Measurements from ENCODE around the gene EPB41L1. TPM values are rescaled to one million over a fixed set of nuclear protein-coding genes. Genes with fewer than 3 reads are reported as not detected.
A peak's percentile ranks its signal among the peaks of the same experiment; 100 is the strongest.

The EPB41L1 gene
- total RNA-seq, 2 donors from 2014 or later = 32.3 to 36.7 TPM

DNA sequence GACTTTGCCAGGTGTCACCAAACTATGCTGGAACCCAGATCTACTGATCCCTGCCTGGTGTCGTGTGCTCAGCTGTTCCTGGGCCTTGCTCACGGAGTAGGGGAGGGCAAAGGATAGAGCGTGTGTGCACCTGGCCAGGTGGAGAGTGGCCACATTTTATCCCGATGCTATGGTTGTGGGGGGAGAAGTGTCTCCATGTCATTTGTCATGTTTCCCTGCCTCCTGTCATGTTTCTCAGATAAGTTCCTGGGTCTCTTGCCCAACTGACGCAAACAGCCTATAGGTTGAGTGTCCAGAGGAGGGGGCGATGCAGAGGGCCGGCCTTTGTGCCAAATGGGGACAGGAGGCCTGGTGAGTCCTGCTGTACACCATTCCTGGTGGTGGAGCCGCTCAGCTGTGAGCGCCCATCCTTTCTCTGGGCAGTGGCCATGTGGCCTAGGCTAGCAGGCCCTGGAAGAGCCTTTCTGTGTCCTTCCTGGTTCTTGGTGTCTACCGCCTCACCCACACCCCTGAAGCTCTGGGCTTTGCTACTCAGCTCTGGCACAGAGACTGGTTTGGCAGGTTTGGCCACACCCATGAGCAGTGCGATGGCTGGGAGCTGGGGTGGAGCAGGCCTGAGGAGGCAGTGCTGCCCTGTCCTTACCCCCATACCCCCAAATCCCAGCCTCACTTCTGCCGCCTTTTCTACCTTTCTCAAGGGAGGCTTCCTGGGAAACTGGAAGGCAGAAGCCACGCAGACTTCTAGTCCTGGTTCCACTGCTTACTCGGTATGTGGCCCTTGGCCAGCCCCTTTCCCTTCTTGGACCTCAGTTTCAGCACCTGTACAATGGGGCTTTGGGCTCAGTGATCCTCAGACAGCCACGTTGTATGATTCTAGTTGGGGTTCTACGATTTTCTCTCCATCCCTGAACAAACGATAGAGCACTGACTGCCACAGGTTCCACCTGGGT, 32.3 kb upstream of the EPB41L1 start:
- no peaks in the 10 kb centered on the region for H3K36me3 Mint-ChIP-seq (ENCODE audit: low read depth)
- Histone ChIP-seq H3K9ac (ENCODE audit: extremely low read depth, low read length, poor library complexity, severe bottlenecking) (no peak overlapping the region), H3K36me3 (ENCODE audit: control insufficient read depth, insufficient read depth, low read length) (no peaks in the 10 kb centered on the region), H3K9me3 (ENCODE audit: control insufficient read depth, low read length) (no peaks in the 10 kb centered on the region), H3K27ac (ENCODE audit: low read depth, low read length) (no peak overlapping the region), H3K4me1 (ENCODE audit: control insufficient read depth, insufficient read depth, low read length) (no peaks in the 10 kb centered on the region), H3K27me3 (ENCODE audit: control insufficient read depth, insufficient read depth, low read length, poor library complexity, severe bottlenecking) (no peaks in the 10 kb centered on the region), H3K4me3 (ENCODE audit: low read length) (no peak overlapping the region)
- H3K9me3 Mint-ChIP-seq = no peaks in the 10 kb centered on the region
- no peak overlapping the region for H3K4me3 Mint-ChIP-seq
- H3K27me3 Mint-ChIP-seq (ENCODE audit: insufficient read depth) = peaks cover 6% of the 10 kb centered on the region
- peak; percentile 59 for DNase-seq
- H3K27ac Mint-ChIP-seq = no peak overlapping the region
- no peaks in the 10 kb centered on the region for H3K4me1 Mint-ChIP-seq
- 93 to 95% methylated on average over 11 to 17 of the region's 17 CpGs for WGBS, 2 experiments (ENCODE audit: insufficient coverage in 1 of 2, insufficient read length in 1 of 2)
- TF ChIP-seq, protein P1, sequence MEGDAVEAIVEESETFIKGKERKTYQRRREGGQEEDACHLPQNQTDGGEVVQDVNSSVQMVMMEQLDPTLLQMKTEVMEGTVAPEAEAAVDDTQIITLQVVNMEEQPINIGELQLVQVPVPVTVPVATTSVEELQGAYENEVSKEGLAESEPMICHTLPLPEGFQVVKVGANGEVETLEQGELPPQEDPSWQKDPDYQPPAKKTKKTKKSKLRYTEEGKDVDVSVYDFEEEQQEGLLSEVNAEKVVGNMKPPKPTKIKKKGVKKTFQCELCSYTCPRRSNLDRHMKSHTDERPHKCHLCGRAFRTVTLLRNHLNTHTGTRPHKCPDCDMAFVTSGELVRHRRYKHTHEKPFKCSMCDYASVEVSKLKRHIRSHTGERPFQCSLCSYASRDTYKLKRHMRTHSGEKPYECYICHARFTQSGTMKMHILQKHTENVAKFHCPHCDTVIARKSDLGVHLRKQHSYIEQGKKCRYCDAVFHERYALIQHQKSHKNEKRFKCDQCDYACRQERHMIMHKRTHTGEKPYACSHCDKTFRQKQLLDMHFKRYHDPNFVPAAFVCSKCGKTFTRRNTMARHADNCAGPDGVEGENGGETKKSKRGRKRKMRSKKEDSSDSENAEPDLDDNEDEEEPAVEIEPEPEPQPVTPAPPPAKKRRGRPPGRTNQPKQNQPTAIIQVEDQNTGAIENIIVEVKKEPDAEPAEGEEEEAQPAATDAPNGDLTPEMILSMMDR (conservative IDR thresholded peaks at IDR 0.05) = no peak

DNA sequence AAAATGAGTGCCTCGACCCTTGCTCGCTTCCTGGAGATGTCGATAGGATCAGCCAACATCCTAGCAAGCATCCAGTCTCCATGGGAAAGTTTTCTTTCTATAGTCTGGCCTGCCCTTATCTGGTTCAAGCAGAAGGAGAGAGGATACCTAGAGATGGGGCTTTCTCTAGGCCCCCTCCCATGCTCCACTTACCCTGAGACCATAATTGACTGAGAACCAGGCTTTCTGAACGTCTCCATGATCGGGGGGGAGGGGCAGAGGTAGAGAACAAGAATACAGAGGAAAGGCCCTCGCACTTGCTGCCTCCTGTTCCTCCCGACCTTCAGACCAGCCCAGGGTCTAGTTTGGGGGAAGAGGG, 31.6 kb upstream of the EPB41L1 start:
- Histone ChIP-seq H3K27ac (ENCODE audit: low read depth, low read length) (no peak overlapping the region), H3K9ac (ENCODE audit: extremely low read depth, low read length, poor library complexity, severe bottlenecking) (no peak overlapping the region), H3K36me3 (ENCODE audit: control insufficient read depth, insufficient read depth, low read length) (no peaks in the 10 kb centered on the region), H3K4me1 (ENCODE audit: control insufficient read depth, insufficient read depth, low read length) (no peaks in the 10 kb centered on the region), H3K4me3 (ENCODE audit: low read length) (no peak overlapping the region), H3K27me3 (ENCODE audit: control insufficient read depth, insufficient read depth, low read length, poor library complexity, severe bottlenecking) (no peaks in the 10 kb centered on the region), H3K9me3 (ENCODE audit: control insufficient read depth, low read length) (no peaks in the 10 kb centered on the region)
- Mint-ChIP-seq H3K4me3 (no peak overlapping the region), H3K27me3 (ENCODE audit: insufficient read depth) (peaks cover 6% of the 10 kb centered on the region), H3K9me3 (no peaks in the 10 kb centered on the region), H3K4me1 (peaks cover 1% of the 10 kb centered on the region), H3K27ac (no peak overlapping the region), H3K36me3 (ENCODE audit: low read depth) (no peaks in the 10 kb centered on the region)
- TF ChIP-seq, protein P1 (conservative IDR thresholded peaks at IDR 0.05) = no peak
- no peak for DNase-seq
- WGBS, 2 experiments (ENCODE audit: insufficient coverage in 1 of 2, insufficient read length in 1 of 2) = 81 to 87% methylated on average over 3 to 7 of the region's 7 CpGs

DNA sequence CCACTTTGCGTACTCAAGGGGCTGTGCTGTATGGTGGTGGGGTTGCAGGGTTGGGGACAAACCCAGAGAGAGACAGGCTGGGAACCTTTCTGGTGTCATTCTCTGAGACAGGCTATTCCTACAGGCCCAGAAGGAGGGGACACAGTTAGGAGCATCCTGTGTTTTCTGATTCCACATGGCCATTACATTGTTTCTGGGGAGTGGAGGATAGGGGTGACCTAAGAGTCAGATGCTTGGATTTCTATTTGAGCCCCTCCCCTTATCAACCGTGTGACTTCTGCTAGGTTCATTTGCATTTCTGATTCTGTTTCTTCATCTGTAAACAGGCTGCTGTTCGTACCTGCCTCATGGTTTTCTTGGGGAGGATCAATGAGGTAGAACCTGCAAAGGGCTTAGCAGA, 29.4 kb upstream of the EPB41L1 start:
- Mint-ChIP-seq H3K9me3 (no peaks in the 10 kb centered on the region), H3K4me3 (no peak overlapping the region), H3K4me1 (peaks cover 1% of the 10 kb centered on the region), H3K27ac (no peak overlapping the region), H3K36me3 (ENCODE audit: low read depth) (no peaks in the 10 kb centered on the region), H3K27me3 (ENCODE audit: insufficient read depth) (peaks cover 3% of the 10 kb centered on the region)
- H3K36me3 ChIP-seq (ENCODE audit: control insufficient read depth, insufficient read depth, low read length) = no peaks in the 10 kb centered on the region
- TF ChIP-seq, protein P1 (conservative IDR thresholded peaks at IDR 0.05) = no peak
- 77 to 89% methylated on average over 3 of the region's 3 CpGs for WGBS, 2 experiments (ENCODE audit: insufficient coverage in 1 of 2, insufficient read length in 1 of 2)
- DNase-seq = no peak
- H3K4me3 ChIP-seq (ENCODE audit: low read length) = no peak overlapping the region
- H3K4me1 ChIP-seq (ENCODE audit: control insufficient read depth, insufficient read depth, low read length) = no peaks in the 10 kb centered on the region
- no peak overlapping the region for H3K9ac ChIP-seq (ENCODE audit: extremely low read depth, low read length, poor library complexity, severe bottlenecking)
- H3K27ac ChIP-seq (ENCODE audit: low read depth, low read length) = no peak overlapping the region
- H3K9me3 ChIP-seq (ENCODE audit: control insufficient read depth, low read length) = no peaks in the 10 kb centered on the region
- no peaks in the 10 kb centered on the region for H3K27me3 ChIP-seq (ENCODE audit: control insufficient read depth, insufficient read depth, low read length, poor library complexity, severe bottlenecking)
